Cardiac muscle cell (in vitro differentiated cells and primary cell): ENCODE measurements around the gene GLP2R. TPM values are rescaled to one million over a fixed set of nuclear protein-coding genes. Genes with fewer than 3 reads are reported as not detected.

ENCODE experiments used
- DNase-seq, 2 donors: peaks; one replicate each; pipeline versions ENCODE4 v3.0.0 to v3.0.0-alpha.2; 2010 to 2017; ENCODE audit warnings: low read depth in 1 of 2, low spot score in 1 of 2
- H3K27ac ChIP-seq: fragments of 200-600 bp; sonication (generic); 2 replicates; pipeline ENCODE4 v1.5.1; 2016
- H3K27me3 ChIP-seq: fragments of 200-600 bp; sonication (generic); 2 replicates; pipeline ENCODE4 v1.6.0; 2016; ENCODE audit warnings: control low read depth
- H3K36me3 ChIP-seq: fragments of 200-600 bp; sonication (generic); 2 replicates; pipeline ENCODE4 v1.5.1; 2016; ENCODE audit warnings: control low read depth
- H3K4me1 ChIP-seq: fragments of 200-600 bp; sonication (generic); 2 replicates; pipeline ENCODE4 v1.8.1; 2017; ENCODE audit warnings: low read depth, mild to moderate bottlenecking, mixed run types
- H3K4me3 ChIP-seq: fragments of 200-600 bp; sonication (generic); 2 replicates; pipeline ENCODE4 v1.5.1; 2016; ENCODE audit warnings: mild to moderate bottlenecking
- H3K9me3 ChIP-seq: fragments of 200-600 bp; sonication (generic); 2 replicates; pipeline ENCODE4 v1.5.1; 2017; ENCODE audit warnings: low read depth, mild to moderate bottlenecking, control low read depth
- CTCF ChIP-seq: IDR thresholded peaks from 2 replicates; pipeline ENCODE4 v1.5.1; 2012; ENCODE audit warnings: low read depth, mild to moderate bottlenecking, low read length
- polyA plus RNA-seq: library from polyadenylated mRNA; unstranded; fragments of >200 nt; fragmentation: Nextera tagmentation; extraction: Ambion mirVana; gene quantifications from 2 replicates; pipeline ENCODE4 v1.2.1, GENCODE V29; 2016
- total RNA-seq: library from RNA; depleted of rRNA; stranded (reverse); fragments of >200 nt; gene quantifications from 2 replicates; pipeline ENCODE4 v1.2.3, GENCODE V29; 2016

The GLP2R gene
- total and polyA plus RNA-seq, 2 experiments from 2014 or later: 0.06 TPM; not detected in 1

DNA sequence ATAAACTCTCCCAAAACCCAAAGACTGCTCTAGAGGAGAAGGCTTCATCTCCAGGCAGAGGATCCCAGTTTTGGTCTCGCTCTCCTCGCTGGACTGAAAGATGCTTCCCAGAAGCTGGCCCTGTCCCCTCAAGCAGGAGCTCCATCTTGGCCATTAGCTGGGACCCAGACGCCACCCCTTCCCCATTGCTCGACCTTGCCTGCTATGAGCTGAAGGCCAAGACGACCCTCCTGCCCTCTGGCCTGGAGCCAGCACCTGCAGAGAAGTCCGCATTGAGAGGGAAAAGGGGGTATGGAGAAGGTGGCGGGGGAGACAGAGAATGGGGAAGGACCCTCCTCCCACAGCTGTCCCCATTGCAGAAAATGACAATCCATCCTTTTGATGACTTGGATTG is 82.9 kb downstream of the GLP2R start:
- no peaks in the 10 kb centered on the region for H3K9me3 ChIP-seq
- no peak for DNase-seq
- no peak overlapping the region for H3K4me3 ChIP-seq
- H3K27me3 ChIP-seq: no peaks in the 10 kb centered on the region
- H3K36me3 ChIP-seq: no peaks in the 10 kb centered on the region
- no peak overlapping the region for H3K27ac ChIP-seq
- no peaks in the 10 kb centered on the region for H3K4me1 ChIP-seq
- TF ChIP-seq CTCF: no peak

GRCh38 chr17:9911089-9911488 is 85.4 kb downstream of the GLP2R start:
- no peak for TF ChIP-seq CTCF
- no peaks in the 10 kb centered on the region for H3K9me3 ChIP-seq
- no peak overlapping the region for H3K4me3 ChIP-seq
- H3K27me3 ChIP-seq: no peaks in the 10 kb centered on the region
- DNase-seq: no peak
- no peaks in the 10 kb centered on the region for H3K4me1 ChIP-seq
- no peak overlapping the region for H3K27ac ChIP-seq
- H3K36me3 ChIP-seq: no peaks in the 10 kb centered on the region

- DNase-seq: no peak
- Histone ChIP-seq H3K4me3 (no peak overlapping the region), H3K27ac (no peak overlapping the region), H3K36me3 (no peaks in the 10 kb centered on the region), H3K9me3 (no peaks in the 10 kb centered on the region), H3K27me3 (no peaks in the 10 kb centered on the region), H3K4me1 (no peaks in the 10 kb centered on the region)
- no peak for TF ChIP-seq CTCF
These were observed 86.7 kb downstream of the GLP2R start for GRCh38 chr17:9912121-9913099.

DNA sequence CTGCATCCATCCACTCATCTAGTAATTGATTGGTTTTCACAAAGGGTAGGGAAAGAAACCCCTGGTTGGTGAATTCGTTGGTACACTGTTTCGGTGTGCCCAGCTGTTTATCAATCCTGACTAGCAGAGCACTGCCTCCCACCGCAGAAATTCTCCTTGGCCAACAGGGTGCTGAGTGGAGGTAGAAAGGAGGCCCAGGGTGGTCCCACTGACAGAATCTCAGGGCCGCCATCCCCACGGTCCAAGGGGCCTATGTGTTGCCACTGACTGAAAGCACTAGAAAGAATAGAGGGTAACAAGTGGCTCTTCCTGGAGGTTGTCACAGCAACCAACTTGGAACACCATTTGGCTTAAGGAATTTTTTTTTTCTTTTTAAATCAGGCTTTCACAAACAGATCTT is 87.8 kb downstream of the GLP2R start:
- H3K36me3 ChIP-seq: no peaks in the 10 kb centered on the region
- no peak for TF ChIP-seq CTCF
- no peak overlapping the region for H3K4me3 ChIP-seq
- no peaks in the 10 kb centered on the region for H3K9me3 ChIP-seq
- DNase-seq: no peak
- H3K4me1 ChIP-seq: peaks cover 6% of the 10 kb centered on the region
- no peak overlapping the region for H3K27ac ChIP-seq
- H3K27me3 ChIP-seq: no peaks in the 10 kb centered on the region

DNA sequence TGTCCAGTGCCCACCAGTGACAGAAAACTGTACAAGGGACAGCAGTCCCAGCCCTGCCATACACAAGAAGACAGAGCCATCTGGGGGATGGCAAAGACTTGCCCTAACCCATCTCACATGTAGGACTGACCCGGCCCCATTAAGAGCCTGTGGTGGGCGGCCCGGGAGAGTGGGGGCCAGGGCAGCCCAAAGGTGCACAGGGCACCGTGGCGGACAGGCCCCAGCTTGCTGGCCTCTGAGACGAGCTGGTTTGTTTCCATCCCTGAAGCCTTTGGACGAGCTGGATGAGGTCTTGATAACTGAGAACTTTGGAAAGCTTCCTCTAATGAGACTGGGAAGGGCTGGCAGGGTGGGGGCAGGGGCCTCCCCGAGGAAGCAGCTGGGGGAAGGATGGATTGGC is 90.4 kb downstream of the GLP2R start:
- Histone ChIP-seq H3K27me3 (no peaks in the 10 kb centered on the region), H3K9me3 (no peaks in the 10 kb centered on the region), H3K4me1 (peaks cover 6% of the 10 kb centered on the region), H3K36me3 (no peaks in the 10 kb centered on the region), H3K4me3 (no peak overlapping the region), H3K27ac (no peak overlapping the region)
- TF ChIP-seq CTCF: no peak
- no peak for DNase-seq
